Transverse colon (tissue), 4 donors: ENCODE measurements around the gene DGKH.

Experiments used
- POLR2AphosphoS5 ChIP-seq, 3 donors: sonication (generic); formaldehyde crosslinking; IDR thresholded peaks; one replicate each; pipeline ENCODE4 v1.6.1; 2016; ENCODE audit warnings: antibody characterized with exemption in 3 of 3
- TF ChIP-seq, protein P1 (sequence below), 5 experiments: fragments of 200-600 bp in 3 of 5; fragments of 450-650 bp in 2 of 5; sonication (generic) in 3 of 5; IDR thresholded peaks; 1 replicate in 2 of 5; 2 replicates in 3 of 5; pipeline ENCODE4 v1.5.1; 2016 to 2017; ENCODE audit warnings: antibody characterized with exemption in 5 of 5, inconsistent platforms in 3 of 5, mild to moderate bottlenecking in 2 of 5, moderate library complexity in 1 of 5

DNA sequence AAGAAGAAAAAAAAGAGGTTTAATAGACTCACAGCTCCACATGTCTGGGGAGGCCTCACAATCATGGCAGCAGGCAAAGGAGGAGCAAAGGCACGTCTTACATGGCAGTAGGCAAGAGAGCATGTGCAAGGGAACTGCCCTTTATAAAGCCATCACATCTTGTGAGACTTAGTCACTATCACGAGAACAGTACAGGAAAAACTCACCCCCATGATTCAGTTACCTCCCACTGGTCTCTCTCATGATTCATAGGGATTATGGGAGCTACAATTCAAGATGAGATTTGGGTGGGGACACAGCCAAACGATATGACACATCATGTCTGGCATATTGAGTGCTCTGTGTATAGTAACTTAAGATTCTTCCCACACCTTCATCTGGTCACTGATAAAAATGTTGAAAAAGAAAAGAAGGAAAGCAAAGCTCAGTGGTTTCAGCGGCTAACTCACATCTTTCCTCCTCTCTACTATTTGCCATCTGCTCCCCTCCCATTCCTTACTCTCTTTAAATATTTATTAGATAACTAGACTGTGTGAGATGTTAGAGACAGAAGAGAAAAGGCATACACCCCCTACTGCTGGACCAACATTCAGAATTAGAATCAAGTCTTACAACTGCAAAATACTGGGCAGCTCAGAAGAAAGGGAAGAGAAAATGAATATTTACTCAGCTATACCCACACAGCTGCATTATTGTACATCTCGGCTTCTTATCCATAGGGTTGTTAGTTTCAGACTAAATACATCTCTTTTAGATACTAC lies 163.4 kb downstream of the DGKH start:
- TF ChIP-seq, protein P1, sequence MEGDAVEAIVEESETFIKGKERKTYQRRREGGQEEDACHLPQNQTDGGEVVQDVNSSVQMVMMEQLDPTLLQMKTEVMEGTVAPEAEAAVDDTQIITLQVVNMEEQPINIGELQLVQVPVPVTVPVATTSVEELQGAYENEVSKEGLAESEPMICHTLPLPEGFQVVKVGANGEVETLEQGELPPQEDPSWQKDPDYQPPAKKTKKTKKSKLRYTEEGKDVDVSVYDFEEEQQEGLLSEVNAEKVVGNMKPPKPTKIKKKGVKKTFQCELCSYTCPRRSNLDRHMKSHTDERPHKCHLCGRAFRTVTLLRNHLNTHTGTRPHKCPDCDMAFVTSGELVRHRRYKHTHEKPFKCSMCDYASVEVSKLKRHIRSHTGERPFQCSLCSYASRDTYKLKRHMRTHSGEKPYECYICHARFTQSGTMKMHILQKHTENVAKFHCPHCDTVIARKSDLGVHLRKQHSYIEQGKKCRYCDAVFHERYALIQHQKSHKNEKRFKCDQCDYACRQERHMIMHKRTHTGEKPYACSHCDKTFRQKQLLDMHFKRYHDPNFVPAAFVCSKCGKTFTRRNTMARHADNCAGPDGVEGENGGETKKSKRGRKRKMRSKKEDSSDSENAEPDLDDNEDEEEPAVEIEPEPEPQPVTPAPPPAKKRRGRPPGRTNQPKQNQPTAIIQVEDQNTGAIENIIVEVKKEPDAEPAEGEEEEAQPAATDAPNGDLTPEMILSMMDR (IDR thresholded peaks at IDR 0.05) = no peak
- TF ChIP-seq POLR2AphosphoS5 (IDR thresholded peaks at IDR 0.05) = no peak
